Parathyroid adenoma (tissue), 2 donors: ENCODE results near the gene GPRC5B.

ENCODE experiments used
- H2AFZ ChIP-seq: fragments of 300-600 bp; sonication (generic); one replicate; pipeline ENCODE4 v1.7.0; 2017; ENCODE audit warnings: antibody characterized with exemption, mild to moderate bottlenecking
- H3K27ac ChIP-seq: fragments of 300-600 bp; sonication (generic); one replicate; pipeline ENCODE4 v1.7.0; 2017
- H3K27me3 ChIP-seq: fragments of 300-600 bp; sonication (generic); one replicate; pipeline ENCODE4 v1.7.0; 2017; ENCODE audit warnings: low read length; ENCODE audit not compliant: control insufficient read depth, insufficient read depth
- H3K36me3 ChIP-seq: fragments of 300-600 bp; sonication (generic); one replicate; pipeline ENCODE4 v1.7.0; 2017; ENCODE audit warnings: low read length; ENCODE audit not compliant: control insufficient read depth, insufficient read depth
- H3K4me1 ChIP-seq: fragments of 300-600 bp; sonication (generic); one replicate; pipeline ENCODE4 v1.7.0; 2017; ENCODE audit warnings: control low read depth
- H3K4me2 ChIP-seq: fragments of 300-600 bp; sonication (generic); one replicate; pipeline ENCODE4 v1.7.0; 2017; ENCODE audit warnings: low read length
- H3K4me3 ChIP-seq: fragments of 300-600 bp; sonication (generic); one replicate; pipeline ENCODE4 v1.7.0; 2017; ENCODE audit warnings: low read depth, low read length
- H3K79me2 ChIP-seq: fragments of 300-600 bp; sonication (generic); one replicate; pipeline ENCODE4 v1.7.0; 2017; ENCODE audit warnings: control low read depth
- H3K9ac ChIP-seq: fragments of 300-600 bp; sonication (generic); one replicate; pipeline ENCODE4 v1.7.0; 2017; ENCODE audit warnings: mild to moderate bottlenecking
- H3K9me3 ChIP-seq: fragments of 300-600 bp; sonication (generic); one replicate; pipeline ENCODE4 v1.7.0; 2017; ENCODE audit warnings: low read length; ENCODE audit not compliant: control insufficient read depth
- CTCF ChIP-seq: fragments of 300-600 bp; sonication (generic); IDR thresholded peaks from one replicate; pipeline ENCODE4 v1.7.0; 2017; ENCODE audit warnings: antibody characterized with exemption, mild to moderate bottlenecking
- donor health status: primary hyperparathyroidism.

Gene GPRC5B

GRCh38 chr16:19861133-19861532 lies 23.5 kb downstream of the GPRC5B start:
- Histone ChIP-seq H2AFZ (no peak overlapping the region), H3K27me3 (no peaks in the 10 kb centered on the region), H3K36me3 (no peaks in the 10 kb centered on the region), H3K4me2 (no peak overlapping the region), H3K27ac (no peak overlapping the region), H3K4me1 (peaks cover 4% of the 10 kb centered on the region), H3K9ac (no peak overlapping the region), H3K79me2 (no peaks in the 10 kb centered on the region), H3K9me3 (no peaks in the 10 kb centered on the region), H3K4me3 (no peak overlapping the region)
- no peak for TF ChIP-seq CTCF

- no peaks in the 10 kb centered on the region for H3K27me3 ChIP-seq
- no peak overlapping the region for H3K4me3 ChIP-seq
- H2AFZ ChIP-seq = no peak overlapping the region
- H3K4me1 ChIP-seq = peaks cover 4% of the 10 kb centered on the region
- H3K9ac ChIP-seq = no peak overlapping the region
- TF ChIP-seq CTCF = no peak
- H3K36me3 ChIP-seq = no peaks in the 10 kb centered on the region
- no peaks in the 10 kb centered on the region for H3K9me3 ChIP-seq
- H3K4me2 ChIP-seq = no peak overlapping the region
- no peak overlapping the region for H3K27ac ChIP-seq
- H3K79me2 ChIP-seq = no peaks in the 10 kb centered on the region
These were observed 24.2 kb downstream of the GPRC5B start for GRCh38 chr16:19860166-19861041.

GRCh38 chr16:19859603-19860002 lies 25.0 kb downstream of the GPRC5B start:
- no peak overlapping the region for H3K4me2 ChIP-seq
- H3K9ac ChIP-seq = no peak overlapping the region
- no peaks in the 10 kb centered on the region for H3K79me2 ChIP-seq
- no peaks in the 10 kb centered on the region for H3K36me3 ChIP-seq
- no peak for TF ChIP-seq CTCF
- no peaks in the 10 kb centered on the region for H3K9me3 ChIP-seq
- no peak overlapping the region for H3K27ac ChIP-seq
- H3K4me1 ChIP-seq = peaks cover 4% of the 10 kb centered on the region
- no peak overlapping the region for H3K4me3 ChIP-seq
- no peak overlapping the region for H2AFZ ChIP-seq
- H3K27me3 ChIP-seq = no peaks in the 10 kb centered on the region

GRCh38 chr16:19859166-19859565 lies 25.5 kb downstream of the GPRC5B start:
- Histone ChIP-seq H2AFZ (no peak overlapping the region), H3K27ac (no peak overlapping the region), H3K4me3 (no peak overlapping the region), H3K36me3 (no peaks in the 10 kb centered on the region), H3K4me1 (peaks cover 4% of the 10 kb centered on the region), H3K4me2 (no peak overlapping the region), H3K79me2 (no peaks in the 10 kb centered on the region), H3K9me3 (no peaks in the 10 kb centered on the region), H3K27me3 (no peaks in the 10 kb centered on the region), H3K9ac (no peak overlapping the region)
- TF ChIP-seq CTCF = no peak
